Measurements from ENCODE around the gene TYW3.

The TYW3 gene, protein sequence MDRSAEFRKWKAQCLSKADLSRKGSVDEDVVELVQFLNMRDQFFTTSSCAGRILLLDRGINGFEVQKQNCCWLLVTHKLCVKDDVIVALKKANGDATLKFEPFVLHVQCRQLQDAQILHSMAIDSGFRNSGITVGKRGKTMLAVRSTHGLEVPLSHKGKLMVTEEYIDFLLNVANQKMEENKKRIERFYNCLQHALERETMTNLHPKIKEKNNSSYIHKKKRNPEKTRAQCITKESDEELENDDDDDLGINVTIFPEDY
- 16.9 to 39.5 reads per million in 2 donors for total RNA-seq

DNA sequence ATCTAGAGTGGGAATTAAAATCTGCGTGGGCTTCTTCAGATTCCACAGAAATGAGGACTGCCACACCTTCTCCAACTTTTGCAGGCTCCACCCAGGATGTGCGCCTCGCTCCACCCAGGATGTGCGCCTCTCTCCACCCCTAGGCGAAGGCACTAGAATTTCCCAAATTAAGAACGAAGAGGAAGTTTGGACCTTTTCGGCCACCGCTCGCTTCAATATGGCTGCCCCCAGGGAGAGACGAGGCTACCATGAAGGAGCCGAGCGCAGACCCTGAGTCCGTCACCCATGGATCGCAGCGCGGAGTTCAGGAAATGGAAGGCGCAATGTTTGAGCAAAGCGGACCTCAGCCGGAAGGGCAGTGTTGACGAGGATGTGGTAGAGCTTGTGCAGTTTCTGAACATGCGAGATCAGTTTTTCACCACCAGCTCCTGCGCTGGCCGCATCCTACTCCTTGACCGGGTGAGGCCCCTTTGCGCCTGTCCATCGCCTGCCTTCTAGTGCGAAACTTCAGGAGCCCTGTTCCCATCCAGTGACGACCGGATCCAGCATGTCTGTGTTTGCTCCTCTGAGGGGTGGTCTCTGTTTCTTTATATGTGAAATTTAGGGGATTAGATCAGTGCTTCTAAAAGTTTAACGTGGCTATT, at the start of gene TYW3, which contains the start of gene CRYZ:
Gene TYW3 (plus strand): TSS at position 193 of the 644 bp plus-strand sequence. CDS start 93 bp downstream, at position 286.
Gene CRYZ (minus strand): TSS at position 91 of the 644 bp plus-strand sequence. CDS start 8,229 bp downstream, outside the sequence.
- DNase-seq: peak; percentile 74

DNA sequence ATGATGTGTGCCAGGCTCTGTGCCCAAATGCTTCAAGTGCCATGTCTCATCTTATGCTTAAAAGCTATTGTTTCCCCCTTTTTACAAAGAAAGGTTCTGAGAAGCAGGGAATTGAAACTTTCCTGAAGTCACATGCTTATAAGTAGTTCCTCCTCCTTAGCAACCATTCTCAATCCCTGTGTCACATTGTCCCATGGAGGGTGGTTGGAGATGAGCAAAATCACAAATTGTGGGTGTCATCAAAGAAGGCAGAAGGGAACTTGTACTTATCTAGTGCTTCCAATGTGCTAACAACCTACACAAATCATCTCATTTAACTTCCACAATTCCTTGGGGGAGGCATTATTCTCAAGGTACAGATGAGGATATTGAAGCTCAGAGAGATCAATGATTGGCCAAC, 49.3 kb upstream of the TYW3 start:
- no peak for DNase-seq

DNA sequence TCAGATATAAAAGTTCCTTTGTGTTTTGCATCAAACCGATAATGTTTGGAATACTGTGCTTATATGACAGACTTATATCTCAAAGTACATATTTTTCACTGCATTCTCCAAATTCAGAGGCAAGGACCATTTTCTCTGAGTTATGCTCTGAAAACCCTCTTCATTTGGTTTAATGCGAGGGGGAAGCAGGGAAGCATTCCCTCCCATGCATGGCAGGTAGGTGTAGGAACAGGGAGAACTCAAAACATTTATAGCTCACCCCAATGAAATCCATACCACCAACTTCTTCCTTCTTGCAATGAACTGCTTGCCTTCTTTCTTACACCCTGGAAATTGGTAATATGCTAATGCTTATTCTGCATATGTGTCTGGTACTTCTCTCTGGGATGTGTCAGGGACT, 48.7 kb upstream of the TYW3 start:
- no peak for DNase-seq

DNA sequence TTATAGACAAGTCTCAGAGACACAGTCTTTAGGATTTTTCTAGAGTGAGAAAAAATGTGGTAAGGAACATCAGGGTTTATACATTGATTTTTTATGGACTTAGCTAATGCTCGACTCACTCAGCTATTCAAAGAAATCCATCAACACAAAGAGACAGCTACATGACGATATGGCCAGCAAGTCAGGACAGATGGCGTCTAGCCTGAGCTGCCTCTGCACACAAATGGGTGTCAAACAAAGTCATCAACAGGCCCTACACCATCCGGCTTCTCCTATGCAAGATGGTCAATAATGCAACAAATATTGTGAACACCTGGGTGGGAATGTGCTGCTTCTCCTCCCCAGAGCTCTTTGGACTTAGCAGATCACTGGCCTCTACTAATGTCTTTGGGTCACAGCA, 46.0 kb upstream of the TYW3 start:
- no peak for DNase-seq

DNA sequence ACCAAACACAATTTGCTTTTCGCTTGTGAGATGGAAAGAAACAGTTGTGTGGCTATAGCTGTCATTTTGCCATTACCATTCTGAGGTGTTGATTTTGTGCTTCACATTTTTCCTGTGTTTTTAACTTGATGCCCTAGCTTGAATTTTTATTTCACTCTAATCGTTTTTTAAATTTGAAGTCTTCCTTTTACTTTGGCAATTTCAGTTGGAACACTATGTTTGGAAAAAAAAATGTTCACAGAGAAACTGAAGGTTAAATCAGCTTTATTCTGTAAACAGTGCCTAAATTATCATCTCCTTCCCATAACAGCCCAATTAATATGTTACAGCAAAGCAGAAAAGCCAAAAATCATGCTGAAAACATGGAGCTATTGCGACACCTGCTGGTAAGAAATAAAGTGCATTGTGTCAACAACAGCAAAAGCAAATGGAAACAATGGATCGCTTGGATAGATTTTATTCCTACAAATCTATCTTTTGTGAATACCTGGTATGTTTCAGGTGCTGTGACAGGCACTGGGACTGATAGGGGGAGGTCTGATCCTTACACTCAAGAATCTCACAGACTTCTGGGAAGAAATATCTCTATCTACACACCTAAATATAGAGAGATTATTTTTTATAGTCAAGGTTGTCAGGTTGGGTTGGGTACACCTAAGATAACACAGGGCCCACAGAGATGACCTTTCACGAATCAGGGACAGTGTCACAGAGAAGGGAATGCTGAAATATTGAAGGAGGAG, 43.2 kb upstream of the TYW3 start:
- DNase-seq: peak; percentile 3

DNA sequence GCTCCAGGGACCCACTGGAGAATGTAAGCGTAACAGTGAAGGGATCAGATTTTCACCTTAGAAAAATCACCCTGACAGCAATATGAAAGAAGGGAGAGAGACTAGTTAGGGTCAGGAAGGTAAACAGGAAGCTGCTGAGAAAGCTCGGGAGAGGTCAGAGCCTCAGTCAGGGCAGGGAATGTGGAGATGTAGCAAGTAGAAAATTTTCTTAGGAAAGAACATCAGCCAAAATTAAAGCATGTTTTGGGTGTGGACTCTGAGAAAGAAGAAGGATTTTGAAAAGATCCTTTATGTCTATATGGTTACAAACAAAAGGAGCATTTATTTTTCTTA, 42.6 kb upstream of the TYW3 start:
- no peak for DNase-seq

DNA sequence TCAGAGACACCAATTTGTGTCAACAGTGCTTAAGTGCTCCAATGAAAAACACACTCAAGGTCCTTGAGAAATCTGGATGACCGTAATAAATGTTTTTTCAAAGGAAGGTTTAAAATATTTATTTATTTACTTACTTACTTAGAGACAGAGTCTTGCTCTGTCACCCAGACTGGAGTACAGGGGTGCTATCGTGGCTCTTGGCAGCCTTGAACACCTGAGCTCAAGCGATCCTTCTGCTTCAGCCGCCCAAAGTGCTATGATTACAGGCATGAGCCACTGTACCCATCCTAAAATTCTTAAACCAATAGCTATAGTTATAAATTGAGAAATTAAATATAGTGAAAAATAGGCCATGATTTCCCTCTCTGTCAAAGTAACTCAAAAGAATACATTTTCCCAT, 42.0 kb upstream of the TYW3 start:
- DNase-seq: no peak

DNA sequence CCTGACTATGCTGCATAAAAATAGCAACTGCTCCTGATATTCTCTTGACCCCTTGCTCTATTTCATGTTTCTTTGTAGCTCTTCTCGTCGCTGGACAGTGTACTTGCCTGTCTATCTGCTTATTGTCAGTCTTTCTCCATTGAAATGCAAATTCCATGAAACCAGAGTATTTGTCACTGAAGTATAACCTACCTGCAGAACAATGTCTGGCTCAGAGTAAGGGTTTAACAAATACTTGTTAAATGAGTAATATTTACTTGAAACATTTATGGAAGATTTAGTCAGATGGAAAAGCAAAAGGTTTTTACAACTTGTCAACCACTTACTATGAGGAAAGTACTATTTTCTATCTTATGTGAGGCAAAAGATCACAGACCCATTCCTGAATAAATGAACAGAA, 39.5 kb upstream of the TYW3 start:
- no peak for DNase-seq

DNA sequence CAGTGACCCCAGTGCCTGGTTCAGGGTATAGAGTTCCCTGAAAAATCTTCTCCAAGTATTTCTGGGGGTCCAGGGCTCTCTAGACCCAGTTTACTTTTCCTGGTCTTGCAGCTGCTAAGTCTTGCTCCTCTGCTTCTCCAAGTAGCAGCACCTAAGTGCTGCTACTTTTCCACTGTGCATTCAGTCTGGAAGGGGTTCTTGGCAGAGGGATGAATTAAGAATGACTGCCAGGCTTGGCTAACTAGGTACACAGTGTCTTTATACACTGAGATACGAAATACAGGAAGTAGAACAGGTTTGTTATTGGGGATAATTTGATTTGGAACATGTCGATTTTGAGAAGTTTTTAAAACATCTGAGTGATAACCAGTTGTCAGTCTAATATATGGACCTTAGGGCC, 35.1 kb upstream of the TYW3 start:
- DNase-seq: no peak

DNA sequence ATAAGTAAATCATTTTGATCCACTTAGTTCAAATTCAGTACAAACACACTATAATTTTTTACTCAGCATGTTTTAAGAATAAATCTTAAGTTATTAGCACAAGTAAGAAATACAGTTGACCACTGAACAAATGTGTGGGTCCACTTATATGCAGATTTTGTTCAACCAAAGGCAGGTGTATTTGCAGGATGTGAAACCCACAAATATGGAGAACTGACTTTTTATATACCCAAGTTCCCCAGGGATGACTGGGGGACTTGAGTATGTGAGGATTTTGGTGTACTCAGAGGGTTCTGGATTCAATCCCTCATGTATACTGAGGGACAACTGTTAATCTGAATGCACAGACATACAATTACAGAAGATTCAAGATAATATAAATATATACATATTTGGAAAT, 33.6 kb upstream of the TYW3 start:
- no peak for DNase-seq

DNA sequence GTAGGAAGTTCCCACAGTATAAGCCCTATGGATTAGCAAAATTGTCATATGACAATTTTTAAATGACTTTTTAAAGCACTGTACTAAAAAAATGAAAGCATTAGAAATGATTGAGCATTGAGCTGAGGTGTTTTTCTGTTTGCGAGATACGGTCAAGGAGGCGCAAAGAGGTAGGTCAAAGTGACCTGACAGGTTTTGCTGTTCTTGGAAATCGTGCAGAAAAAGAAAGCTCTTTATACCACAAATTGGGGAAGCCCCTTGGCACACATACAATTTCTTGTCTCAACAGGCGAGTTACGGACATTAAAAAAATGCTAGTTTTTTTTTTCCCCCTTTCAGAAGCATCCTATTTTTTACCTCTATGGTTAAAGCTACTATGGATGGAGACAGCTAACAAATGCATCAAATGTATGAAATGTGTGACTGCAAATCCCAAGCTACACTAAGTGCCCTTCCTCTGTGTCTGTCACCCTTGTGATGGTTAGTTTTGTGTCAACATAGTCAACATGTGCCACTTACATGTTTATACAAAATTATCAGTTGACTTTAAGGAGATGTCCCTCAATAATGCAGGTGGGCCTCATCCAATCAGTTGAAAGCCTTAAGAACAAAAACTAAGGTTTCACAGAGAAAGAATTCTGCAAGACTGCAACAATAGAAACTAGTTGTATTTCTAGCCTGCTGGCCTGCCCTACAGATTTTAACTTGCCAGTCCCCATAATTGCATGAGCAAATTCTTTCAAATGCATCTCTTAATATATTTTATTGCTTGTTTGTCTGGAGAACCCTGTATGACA, 29.4 kb upstream of the TYW3 start:
- DNase-seq: no peak

DNA sequence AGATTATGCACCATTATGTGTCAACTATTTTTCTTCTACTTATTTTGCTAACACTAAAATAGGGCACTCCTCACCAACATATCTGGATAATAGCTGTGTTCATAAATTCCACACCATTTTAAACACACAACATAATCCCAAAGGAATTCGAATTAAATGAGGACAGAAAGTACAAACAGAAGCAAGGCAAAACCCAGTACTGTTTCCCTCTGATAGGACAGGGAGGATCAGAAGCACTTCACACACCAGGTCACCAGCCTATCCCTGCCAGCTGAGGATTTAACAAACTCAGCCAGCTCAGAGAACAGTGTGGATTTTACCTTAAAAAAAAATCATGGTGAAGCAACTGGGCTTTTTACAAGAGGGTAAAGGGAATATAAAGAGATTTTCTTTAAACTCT, 20.1 kb upstream of the TYW3 start:
- DNase-seq: no peak

DNA sequence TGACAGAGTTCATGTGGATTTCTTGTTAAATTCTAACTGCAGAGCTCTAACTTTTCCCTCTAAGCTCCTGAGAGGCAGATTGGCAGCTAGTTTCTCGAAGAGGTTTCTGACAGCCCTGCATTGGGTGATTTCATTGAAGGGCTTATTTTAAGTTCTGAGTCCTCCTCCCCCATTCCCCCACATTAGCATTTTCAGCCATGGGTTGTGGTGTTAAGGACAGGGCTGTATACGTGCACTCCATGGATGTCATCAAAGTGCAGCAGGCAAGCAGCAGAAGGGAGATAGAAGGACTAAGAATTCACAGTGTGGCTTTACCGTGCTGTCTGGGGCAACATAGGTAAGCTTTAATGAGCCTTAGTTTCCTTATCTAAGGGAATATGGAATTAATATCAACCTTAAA, 19.1 kb upstream of the TYW3 start:
- DNase-seq: no peak

DNA sequence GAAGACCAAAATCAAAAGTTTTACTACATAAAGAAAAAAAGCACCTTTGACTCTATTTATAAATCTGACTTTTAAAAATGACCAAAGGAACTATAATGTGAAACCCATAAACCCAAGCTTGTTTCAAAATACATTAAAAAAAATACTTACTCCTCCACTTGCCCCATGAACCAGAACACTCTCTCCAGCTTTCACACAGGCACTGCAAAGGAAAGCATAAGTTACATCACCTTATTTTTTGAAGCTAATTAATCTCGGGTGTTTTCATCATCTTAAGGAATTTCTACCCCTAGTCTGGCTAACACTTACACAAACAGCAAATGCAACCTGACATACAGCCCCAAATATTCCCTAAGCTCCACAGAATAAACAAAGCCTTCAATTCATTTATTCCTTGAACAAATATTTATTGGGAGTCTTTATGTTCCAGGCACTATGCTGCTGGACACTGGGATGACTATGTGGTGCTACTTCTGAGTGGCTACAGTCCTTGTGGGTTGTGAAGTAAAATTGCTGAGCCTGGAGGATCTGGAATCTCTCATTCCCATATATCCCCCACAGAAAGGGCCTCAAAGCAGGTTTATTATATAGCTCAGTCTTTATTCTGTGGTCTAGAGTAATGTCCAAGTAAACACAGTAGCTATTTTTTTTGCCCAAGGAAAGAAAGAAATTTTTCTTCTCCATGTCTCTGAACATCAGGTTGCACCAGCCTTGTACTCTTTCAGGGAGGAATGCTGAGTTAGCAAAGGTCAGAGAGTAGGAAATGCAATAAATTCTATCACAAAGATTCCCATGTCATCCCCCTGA, 18.3 kb upstream of the TYW3 start:
- no peak for DNase-seq

DNA sequence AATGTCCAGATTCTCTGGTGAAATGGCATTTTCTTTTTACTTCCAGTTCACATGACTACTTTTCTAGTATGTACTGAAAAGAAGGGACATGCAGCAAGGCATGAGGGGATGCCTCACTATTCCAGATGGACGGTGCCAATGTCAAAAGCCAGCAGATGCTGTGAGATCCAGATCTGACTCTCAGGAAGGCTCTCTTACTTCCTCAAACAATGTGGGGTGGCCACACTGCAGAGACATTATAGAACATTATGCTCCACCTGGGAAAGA, 17.8 kb upstream of the TYW3 start:
- DNase-seq: no peak

DNA sequence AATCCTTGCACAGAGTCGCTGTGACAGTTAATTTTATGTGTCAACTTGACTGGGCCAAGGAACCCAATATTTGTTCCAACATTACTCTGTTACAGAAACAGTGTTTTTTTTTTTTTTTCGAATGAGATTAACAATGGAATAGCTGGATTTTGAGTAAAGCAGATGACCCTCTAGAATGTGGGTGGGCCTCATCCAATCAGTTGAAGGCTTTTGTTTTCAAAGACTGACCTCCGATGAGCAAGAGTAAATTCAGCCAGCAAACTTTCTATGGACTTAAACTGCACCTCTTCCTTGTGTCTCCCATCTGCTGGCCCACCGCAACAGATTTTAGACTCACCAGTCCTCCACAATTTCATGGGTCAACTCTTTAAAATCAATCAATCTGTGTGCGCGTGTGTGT, 17.1 kb upstream of the TYW3 start:
- DNase-seq: no peak

DNA sequence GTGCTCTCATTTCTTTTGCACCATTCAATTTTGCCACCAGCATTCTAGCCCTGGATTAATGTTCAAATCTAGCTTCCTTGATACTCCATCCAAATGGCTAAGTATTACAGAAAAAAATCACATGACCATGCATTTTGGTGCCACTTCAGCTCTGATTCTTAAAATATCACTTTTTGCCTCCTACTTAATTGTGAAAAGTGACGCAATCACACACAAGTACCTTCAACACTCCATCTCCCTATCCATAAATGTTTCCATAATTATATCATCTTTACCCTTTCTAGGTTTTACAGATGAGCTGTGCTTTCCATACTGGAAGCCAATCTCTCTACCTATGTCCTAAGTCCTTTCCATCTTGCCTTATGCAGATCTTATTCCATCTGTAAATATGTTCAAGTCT, 16.1 kb upstream of the TYW3 start:
- no peak for DNase-seq

DNA sequence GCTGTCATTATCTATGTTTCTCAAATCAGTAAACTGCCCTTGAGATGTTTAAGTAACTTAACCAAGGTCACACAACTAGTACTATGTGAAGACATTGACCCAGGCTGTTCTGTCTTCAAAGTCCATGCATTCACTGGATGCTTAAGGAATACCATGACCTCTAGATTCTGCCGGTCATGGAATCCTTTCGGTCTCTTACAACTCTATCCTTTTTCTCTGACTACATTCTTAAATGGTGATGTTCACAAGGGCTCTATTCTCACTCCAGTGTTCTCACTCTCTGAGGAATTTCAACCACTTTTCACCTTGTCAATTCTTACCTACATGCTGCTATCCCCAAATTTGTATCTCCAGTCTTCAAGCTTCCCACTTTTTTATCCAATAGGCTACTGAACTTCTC, 15.3 kb upstream of the TYW3 start:
- DNase-seq: no peak

DNA sequence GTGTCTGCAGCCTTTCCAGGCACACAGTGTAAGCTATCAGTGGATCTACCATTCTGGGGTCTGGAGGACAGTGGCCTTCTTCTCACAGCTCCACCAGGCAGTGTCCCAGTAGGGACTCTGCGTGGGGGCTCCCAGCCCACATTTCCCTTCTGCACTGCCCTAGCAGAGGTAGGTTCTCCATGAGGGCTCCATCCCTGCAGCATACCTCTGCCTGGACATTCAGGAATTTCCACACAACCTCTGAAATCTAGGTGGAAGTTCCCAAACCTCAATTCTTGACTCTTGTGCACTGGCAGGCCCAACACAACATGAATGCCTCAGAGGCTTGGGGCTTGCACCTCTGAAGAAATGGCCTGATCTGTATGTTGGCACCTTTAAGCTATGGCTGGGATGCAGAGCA, 6.9 kb upstream of the TYW3 start:
- DNase-seq: no peak

DNA sequence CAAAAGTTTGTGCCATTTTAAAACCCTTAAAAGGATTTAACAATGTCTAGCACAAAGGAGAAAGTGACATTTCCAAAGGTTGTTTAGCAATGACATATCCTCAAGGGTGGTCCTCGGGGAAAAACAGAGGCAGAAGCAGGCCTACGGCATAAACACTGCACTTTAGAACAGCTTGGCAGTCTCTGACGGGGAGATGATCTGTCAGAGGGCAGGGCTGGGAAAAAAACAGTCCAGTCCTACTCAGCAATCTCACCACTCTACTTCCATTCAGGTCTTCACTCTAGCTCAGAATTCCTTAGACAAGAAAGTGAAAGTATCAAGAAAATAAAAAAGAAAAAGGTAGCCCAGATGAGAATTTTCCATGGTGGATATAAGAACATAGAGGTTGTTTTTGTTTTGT, 4.2 kb upstream of the TYW3 start:
- no peak for DNase-seq

DNA sequence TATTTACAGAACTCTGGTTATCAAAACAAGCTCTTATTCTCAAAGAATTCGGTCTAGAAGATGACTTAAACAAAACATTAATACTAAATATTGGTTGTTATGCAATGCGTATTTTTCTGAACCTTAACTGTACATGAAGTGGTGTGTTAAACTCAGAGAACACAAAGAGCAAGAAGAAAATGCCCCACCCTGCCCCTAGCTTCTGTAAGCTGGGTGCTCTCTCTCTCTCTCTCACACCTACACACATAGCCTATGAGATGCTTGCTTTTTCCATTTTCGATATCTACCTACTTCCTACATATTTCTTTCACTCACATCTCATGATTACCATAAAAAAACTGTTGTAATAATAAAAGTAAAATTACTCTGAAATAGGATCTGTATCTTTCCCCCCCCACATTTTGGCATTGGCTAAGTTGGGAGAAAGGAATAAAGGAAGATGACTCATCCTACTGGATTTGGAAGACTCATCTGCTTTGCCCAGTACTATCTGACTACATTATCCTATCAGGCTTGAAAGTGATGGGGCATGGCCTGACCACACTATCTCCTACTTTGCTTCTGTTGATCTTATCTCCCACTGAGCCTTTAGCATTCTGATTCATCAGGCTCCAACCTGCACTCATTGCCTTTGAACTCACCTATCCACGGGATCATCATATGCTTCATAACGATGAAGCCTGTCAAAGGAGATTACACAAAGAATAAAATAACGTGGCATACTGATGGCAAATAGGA, 3.0 kb upstream of the TYW3 start:
- DNase-seq: no peak
